NOMO-1 treated with dmso at 0.1 percent for 144 hours (cell line): Measurements from ENCODE around the gene GADD45B.
A peak's percentile ranks its signal among the peaks of the same experiment; 100 is the strongest.
"Not testable (repeated sequence)": the region's sequence is repeated elsewhere in the genome, so short reads cannot be mapped to it uniquely, and the experiment has no call there.

Experiments used
- DNase-seq: peaks from one replicate; lab custom pipeline; 2025; ENCODE audit not compliant: unreplicated experiment; lab: John Stamatoyannopoulos, UW

GADD45B gene

DNA sequence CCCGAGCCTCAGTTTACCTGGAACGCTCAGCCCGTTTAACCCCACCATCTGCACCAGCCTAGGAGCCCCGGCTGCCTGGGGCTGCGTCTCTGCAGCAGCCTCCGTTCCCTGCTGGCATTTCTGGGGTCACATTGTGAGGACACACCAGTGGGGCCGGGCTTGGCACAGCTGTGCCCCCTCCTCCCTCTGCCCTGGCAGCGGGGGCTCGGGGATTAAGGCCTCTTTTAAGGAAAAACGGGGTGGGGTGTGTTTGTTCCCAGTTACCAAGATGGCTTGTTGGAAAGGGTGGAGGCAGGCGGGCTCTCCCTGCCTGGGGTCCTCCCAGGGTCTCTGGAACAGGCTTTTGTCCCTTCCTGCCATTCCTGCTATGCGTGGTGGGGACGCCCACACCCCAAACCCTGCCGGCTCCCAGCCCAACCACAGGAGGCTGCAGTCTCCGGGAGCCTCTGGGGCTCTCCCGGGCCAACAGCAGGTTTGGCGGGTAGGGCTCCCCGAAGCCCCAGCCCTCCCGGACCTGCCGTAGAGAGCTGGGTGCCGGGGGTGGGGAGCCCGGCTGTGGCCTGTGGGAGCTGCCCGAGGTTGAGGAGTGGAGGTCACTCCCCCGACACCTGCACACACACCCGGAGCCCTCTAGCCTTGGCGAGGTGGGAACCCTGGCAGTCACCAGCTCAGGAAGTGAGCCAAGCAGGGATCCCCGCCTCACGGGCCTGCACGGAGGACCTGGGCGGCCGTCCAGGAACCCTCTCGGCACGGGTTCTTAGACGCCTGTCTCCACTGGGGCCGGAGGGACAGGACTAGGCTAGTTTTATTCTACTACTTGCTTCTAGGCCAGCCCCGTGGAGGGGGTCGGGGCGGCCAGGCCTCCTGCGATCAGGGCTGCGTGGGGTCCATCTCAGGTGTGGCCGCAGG lies 36.9 kb downstream of the GADD45B start:
- no peak for DNase-seq

DNA sequence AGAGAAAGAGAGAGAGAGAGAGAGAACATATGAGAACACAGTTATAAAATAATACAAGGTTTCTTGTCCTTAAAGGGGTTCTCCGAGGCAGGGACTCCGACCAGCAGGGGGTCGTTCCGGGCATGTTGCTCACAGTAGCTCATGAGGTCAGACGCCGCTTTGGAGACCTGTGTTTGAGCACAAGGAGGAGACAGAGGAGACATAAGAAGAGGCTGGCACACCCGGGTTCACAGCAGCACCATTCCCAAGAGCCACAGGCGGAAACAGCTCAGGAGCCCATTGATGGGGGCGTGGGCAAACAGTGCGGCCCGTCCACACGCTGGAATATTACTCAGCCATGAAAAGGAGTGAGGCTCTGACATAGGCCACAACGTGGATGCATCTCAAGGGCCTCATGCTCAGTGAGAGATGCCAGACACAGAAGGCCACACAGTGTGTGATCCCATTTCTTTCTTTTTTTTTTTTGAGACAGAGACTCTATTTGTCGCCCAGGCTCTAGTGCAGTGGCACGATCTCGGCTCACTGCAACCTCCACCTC lies 39.1 kb downstream of the GADD45B start:
- DNase-seq, result no peak

GRCh38 chr19:2516727-2517126 lies 40.8 kb downstream of the GADD45B start:
- DNase-seq, result no peak

GRCh38 chr19:2517881-2518601 lies 42.1 kb downstream of the GADD45B start:
- DNase-seq, result no peak

DNA sequence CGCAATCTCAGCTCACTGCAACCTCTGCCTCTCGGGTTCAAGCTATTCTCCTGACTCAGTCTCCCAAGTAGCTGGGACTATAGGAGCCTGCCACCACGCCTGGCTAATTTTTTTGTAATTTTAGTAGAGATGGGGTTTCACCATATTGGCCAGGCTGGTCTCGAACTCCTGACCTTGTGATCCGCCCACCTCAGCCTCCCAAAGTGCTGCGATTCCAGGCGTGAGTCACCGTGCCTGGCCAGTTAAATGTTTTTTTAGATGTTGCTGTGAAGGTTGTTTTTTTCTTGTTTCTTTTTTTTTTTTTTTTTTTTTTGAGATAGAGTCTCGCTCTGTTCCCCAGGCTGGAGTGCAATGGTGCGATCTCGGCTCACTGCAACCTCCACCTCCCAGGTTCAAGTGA lies 42.9 kb downstream of the GADD45B start:
- not testable (repeated sequence) for DNase-seq

- no peak for DNase-seq
Observed at GRCh38 chr19:2519482-2519881, 43.6 kb downstream of the GADD45B start.

GRCh38 chr19:2523630-2524311 lies 47.8 kb downstream of the GADD45B start:
- DNase-seq, result no peak

DNA sequence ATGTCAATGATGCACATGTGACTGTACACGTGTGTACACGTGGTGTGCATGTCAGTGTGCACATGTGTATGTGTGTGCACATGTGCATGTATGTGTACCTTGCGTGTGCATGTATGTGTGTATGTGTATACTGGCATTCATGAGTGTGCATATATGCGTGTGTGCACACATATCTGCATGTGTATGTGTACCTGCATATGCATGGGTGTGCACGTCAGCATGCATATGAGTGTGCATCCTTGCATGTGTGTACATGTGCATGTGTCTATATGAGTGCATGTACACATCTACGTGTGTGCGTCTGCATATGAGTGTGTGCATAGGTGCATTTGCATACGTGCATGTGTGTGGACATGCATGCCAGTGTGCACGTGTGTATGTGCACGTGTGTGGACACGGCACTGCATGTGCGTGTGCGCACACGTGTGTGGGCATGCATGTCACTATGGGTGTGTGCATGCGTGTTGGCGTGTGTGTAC lies 48.5 kb downstream of the GADD45B start:
- no peak for DNase-seq

GRCh38 chr19:2524840-2525723 lies 49.2 kb downstream of the GADD45B start:
- DNase-seq, result peak; percentile 81

DNA sequence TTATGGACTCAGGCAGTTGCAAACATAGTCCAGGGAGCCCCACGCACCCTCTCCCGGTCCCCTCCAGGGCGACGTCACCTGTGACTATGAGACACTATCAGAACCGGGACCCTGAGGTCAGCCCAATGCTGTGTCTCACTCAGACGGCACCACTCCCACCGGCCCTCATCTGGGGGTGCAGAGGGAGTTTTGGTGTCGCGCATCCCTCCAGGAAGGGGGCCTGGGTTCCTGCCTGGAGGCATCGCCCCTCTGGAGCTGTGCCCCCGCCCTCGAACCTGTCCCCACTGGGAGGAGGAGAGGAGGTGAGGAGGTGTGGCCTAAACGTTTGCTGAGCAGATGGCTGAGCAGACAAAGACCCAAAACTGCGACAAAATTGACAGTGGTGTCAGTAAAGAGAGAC lies 51.2 kb downstream of the GADD45B start:
- no peak for DNase-seq

GRCh38 chr19:2527686-2528085 lies 51.8 kb downstream of the GADD45B start:
- no peak for DNase-seq
